Measurements from ENCODE around the gene FSD1L. TPM values are rescaled to one million over a fixed set of nuclear protein-coding genes. Genes with fewer than 3 reads are reported as not detected.

Gene FSD1L
- total RNA-seq, 1 donor from 2014 or later, result 1.7 TPM

- DNase-seq (ENCODE audit: low read depth in 2 of 2), result no peak
Observed at GRCh38 chr9:105435453-105435852, 12.4 kb upstream of the FSD1L start.

- DNase-seq (ENCODE audit: low read depth in 2 of 2), result no peak
Observed at GRCh38 chr9:105436783-105437182, 11.1 kb upstream of the FSD1L start.

DNA sequence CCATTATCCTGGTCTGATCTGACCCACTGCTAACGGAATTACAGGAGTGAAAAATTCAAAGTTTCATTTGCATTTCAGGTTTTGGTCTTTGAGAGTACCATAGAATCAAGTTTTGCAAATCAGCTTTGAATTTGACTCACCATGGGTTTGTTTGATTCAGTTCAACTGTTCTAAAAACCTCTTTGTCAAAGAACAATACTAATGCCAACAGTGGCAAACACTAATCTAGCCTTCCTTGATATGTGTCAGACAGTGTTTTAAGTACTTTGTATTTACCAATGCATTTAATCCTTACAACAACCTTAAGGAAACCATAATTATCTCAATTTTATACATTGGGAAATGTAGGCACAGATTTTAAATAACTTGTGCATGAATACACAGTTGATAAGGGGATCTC lies 10.1 kb upstream of the FSD1L start:
- no peak for DNase-seq (ENCODE audit: low read depth in 2 of 2)

DNA sequence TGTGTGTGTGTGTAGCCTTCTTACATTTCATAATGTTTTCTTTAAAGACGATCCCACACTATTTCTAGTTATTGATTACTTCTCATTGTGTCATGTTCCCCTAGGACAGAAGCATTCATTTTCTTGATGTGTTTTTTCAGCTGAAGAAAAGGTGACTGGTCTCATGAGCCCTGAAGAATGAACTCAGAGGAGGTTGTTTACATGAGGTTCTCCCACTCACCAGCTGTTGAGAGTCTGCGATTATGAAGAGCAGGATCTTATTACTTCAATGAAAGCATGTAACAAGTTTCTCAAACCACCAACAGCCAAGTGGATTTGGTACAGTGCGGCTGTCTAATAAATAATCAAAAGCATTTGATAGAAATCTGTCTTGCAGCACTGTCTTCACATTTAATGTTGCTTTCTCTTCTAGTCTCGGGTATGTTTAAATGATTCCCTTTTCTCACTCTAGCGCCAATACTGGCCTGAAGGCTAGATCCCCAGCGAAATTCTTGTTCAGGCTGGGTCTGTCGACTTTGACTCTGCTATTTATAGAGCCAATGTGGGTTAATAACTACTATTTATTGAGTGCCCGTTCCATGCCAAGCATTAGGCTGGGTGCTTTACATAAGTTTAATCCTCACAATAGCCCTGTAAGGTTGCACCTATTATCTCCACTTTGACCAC lies 9.6 kb upstream of the FSD1L start:
- DNase-seq (ENCODE audit: low read depth in 2 of 2), result no peak

GRCh38 chr9:105439428-105439827 lies 8.4 kb upstream of the FSD1L start:
- peak; percentile 4 to 33 for DNase-seq (ENCODE audit: low read depth in 2 of 2)

GRCh38 chr9:105441616-105442160 lies 6.1 kb upstream of the FSD1L start:
- no peak for DNase-seq (ENCODE audit: low read depth in 2 of 2)

GRCh38 chr9:105443121-105443520 lies 4.7 kb upstream of the FSD1L start:
- DNase-seq (ENCODE audit: low read depth in 2 of 2), result no peak

GRCh38 chr9:105444130-105444529 lies 3.7 kb upstream of the FSD1L start:
- no peak for DNase-seq (ENCODE audit: low read depth in 2 of 2)

DNA sequence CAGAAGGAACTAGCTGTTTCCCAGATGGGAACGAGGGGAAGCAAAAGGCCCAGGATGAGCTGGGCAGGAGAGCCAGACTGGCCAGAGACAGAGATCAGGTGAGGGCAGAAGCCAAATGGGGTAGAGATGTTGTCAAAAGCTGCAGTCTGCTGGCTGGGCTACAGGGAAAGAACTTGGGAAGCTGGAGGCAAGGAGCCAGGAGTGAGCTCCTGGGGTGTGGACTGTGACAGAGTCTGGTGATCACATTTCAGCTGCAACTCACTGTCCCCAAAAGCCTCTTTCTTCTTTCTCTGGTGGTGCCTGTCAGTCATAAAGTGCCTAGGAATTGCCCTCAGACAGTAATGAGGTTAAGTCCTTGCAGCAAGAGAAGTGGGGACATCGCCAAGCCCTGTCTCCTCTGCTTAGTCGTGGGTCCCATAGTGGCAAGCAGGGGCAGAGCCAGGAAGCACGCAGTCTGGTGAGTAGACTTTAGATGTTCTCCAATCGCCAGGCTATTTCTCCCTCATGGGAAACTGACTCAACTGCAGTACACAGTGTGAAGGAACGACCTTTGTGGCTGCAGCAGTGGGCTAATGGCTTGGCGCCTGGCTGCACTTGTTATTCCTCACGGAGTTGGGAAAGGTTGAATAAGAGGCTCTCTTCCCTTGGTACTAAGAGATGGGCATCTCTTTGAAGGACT lies 2.5 kb upstream of the FSD1L start:
- no peak for DNase-seq (ENCODE audit: low read depth in 2 of 2)

DNA sequence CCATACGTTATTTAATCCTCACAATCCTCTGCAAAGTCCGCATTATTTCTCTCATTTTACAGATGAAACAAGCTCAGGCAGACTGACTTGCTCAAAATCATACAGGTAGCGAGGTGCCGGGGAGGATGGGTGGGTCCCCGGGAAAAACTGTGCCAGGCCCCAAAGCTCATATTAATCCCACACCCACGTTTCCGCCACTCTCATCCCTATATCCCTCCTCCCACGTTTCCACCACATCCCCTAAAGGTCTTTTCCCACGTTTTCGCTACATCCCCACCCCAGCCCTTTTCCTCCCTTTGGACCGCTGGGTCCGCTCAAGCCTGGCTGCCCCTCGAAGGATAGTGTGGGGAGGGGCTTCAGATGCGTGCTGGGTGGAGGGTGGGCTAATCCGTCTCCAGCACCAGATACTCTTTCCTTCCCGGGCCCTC lies 434 bp upstream of the FSD1L start:
- DNase-seq (ENCODE audit: low read depth in 2 of 2), result peak in 1 of 2 donors; percentile 24

DNA sequence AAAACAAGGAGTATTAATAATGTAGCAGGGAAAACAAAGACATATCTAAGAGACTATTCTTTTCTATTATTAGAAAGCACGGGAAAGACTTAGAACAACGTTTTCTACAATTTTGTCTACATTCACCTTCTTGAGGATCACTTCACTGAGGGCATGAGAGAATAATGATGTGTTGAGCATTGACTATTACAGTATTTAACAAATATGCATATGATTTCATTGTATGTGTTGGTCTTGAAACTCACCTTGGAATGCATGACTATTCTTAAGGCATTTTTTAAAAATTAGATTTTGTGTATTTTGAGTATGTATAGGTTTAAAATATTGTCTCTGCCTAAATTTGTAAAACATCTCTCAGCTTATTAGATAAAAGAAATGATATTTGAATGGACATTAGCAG lies 1.2 kb downstream of the FSD1L start:
- no peak for DNase-seq (ENCODE audit: low read depth in 2 of 2)

- DNase-seq (ENCODE audit: low read depth in 2 of 2), result no peak
Observed at GRCh38 chr9:105452185-105452584, 4.4 kb downstream of the FSD1L start.

- DNase-seq (ENCODE audit: low read depth in 2 of 2), result no peak
Observed at GRCh38 chr9:105455836-105456475, 8.1 kb downstream of the FSD1L start.

- no peak for DNase-seq (ENCODE audit: low read depth in 2 of 2)
Observed at GRCh38 chr9:105457560-105458294, 9.9 kb downstream of the FSD1L start.

DNA sequence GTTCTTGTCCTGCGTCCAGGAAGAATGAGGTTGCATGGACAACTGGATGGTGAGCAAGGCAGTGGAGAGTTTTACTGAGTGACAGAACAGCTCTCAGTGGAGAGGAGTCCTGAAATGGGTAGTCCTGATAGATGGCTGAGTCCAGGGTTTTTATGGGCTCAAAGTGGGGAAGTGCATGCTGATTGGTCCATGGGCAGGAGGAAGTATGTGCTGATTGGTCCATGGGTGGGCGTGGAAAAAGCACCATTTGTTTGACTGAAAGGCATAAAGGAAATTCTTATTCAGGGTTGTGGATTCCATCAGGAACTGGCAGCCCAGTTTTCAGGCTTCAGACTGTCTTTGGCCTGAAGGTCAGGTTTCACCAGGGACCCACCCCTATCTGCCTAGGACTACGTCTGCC lies 10.6 kb downstream of the FSD1L start:
- DNase-seq (ENCODE audit: low read depth in 2 of 2), result no peak

- DNase-seq (ENCODE audit: low read depth in 2 of 2), result no peak
Observed at GRCh38 chr9:105459336-105459735, 11.5 kb downstream of the FSD1L start.

GRCh38 chr9:105466898-105467455 lies 19.1 kb downstream of the FSD1L start:
- no peak for DNase-seq (ENCODE audit: low read depth in 2 of 2)

GRCh38 chr9:105468875-105469274 lies 21.0 kb downstream of the FSD1L start:
- no peak for DNase-seq (ENCODE audit: low read depth in 2 of 2)

DNA sequence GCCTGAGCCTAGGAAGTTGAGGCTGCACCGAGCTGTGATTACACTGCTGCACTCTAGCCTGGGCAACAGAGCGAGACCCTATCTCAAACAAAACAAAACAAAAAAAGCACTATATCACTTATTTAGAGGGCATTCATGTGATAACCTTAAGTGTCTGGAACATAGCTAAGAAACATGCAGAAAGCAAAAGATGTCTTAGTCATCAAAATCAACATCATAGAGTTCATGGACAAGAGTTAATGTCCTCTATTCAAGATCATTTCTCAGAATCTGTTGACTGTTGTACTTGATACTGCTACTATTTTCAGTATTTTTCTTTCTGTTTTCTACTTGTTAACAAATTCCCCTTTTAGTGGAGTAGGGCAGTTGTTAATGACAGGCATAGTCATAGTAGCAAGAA lies 25.4 kb downstream of the FSD1L start:
- no peak for DNase-seq (ENCODE audit: low read depth in 2 of 2)

GRCh38 chr9:105475302-105475701 lies 27.5 kb downstream of the FSD1L start:
- DNase-seq (ENCODE audit: low read depth in 2 of 2), result peak in 1 of 2 donors; percentile 17

GRCh38 chr9:105479846-105480245 lies 32.0 kb downstream of the FSD1L start:
- DNase-seq (ENCODE audit: low read depth in 2 of 2), result no peak

- DNase-seq (ENCODE audit: low read depth in 2 of 2), result no peak
Observed at GRCh38 chr9:105483618-105484017, 35.8 kb downstream of the FSD1L start.

All from dermis microvascular lymphatic vessel endothelial cell (primary cell).